Heart right ventricle (tissue), 16 donors: Measurements from ENCODE around the gene APPBP2. TPM values are rescaled to one million over a fixed set of nuclear protein-coding genes. Genes with fewer than 3 reads are reported as not detected.

Experiments used
- ATAC-seq, 8 donors: fragments of 200-7000 bp; cut with Tn5 transposase; one replicate each; pipeline ENCODE4 v1.9.1; 2020; ENCODE audit warnings: mild to moderate bottlenecking in 8 of 8, moderate library complexity in 8 of 8, moderate number of reproducible peaks in 1 of 8
- DNase-seq, 2 donors: peaks; one replicate each; pipeline ENCODE4 v3.0.0-alpha.2; 2020
- H3K27ac ChIP-seq, 10 donors: fragments of 200-600 bp; sonication (generic) in 2 of 10; one replicate each; pipeline versions ENCODE4 v1.5.0 to v1.8.0; 2020 to 2022; ENCODE audit warnings: mild to moderate bottlenecking in 3 of 10
- H3K27me3 ChIP-seq, 7 donors: fragments of 200-600 bp; one replicate each; pipeline ENCODE4 v1.8.0; 2021 to 2022; ENCODE audit warnings: mild to moderate bottlenecking in 2 of 7
- H3K36me3 ChIP-seq, 9 donors: fragments of 200-600 bp; sonication (generic) in 1 of 9; one replicate each; pipeline versions ENCODE4 v1.5.0 to v1.8.0; 2020 to 2022; ENCODE audit warnings: mild to moderate bottlenecking in 2 of 9
- H3K4me1 ChIP-seq, 9 donors: fragments of 200-600 bp; sonication (generic) in 1 of 9; one replicate each; pipeline versions ENCODE4 v1.5.0 to v1.8.0; 2020 to 2022; ENCODE audit warnings: mild to moderate bottlenecking in 4 of 9
- H3K4me3 ChIP-seq, 10 donors: fragments of 200-600 bp; sonication (generic) in 2 of 10; one replicate each; pipeline versions ENCODE4 v1.5.0 to v1.8.0; 2020 to 2022; ENCODE audit warnings: mild to moderate bottlenecking in 7 of 10, moderate library complexity in 2 of 10
- H3K9me3 ChIP-seq, 11 donors: fragments of 200-600 bp in 10 of 11; sonication (generic) in 2 of 11; one replicate each; pipeline versions ENCODE4 v1.5.0 to v1.8.0; 2013 to 2022; ENCODE audit warnings: mild to moderate bottlenecking in 2 of 11, control low read depth in 1 of 11, moderate library complexity in 1 of 11
- CTCF ChIP-seq, 9 donors: fragments of 200-600 bp; sonication (generic) in 2 of 9; IDR thresholded peaks; one replicate each; pipeline versions ENCODE4 v1.5.0 to v1.8.0; 2021 to 2022; ENCODE audit warnings: antibody characterized with exemption in 9 of 9, mild to moderate bottlenecking in 5 of 9, moderate library complexity in 1 of 9
- WGBS, 2 donors: extraction: QIAGEN DNeasy Blood & Tissue Kit; methylation state at CpG; one replicate each; pipeline ENCODE4 v1.1.7; 2013; ENCODE audit warnings: inconsistent platforms in 1 of 2; 5-methylcytosine and 5-hydroxymethylcytosine counted together
- intact Hi-C, 10 donors: fragments of 100-400 bp; cut with DNase I; formaldehyde crosslinking; loops; one replicate each; pipeline versions ENCODE4 v1.11.1 to v1.14.2; 2022
- polyA plus RNA-seq, 2 donors: library from polyadenylated mRNA; stranded (reverse); fragments of 200-250 nt; gene quantifications; one replicate each; pipeline ENCODE4 v1.2.3, GENCODE V29; 2013
- total RNA-seq, 10 donors: library from RNA; stranded (reverse); fragmentation: NEBNext Ultra II Directional in 3 of 10; extraction: Animal tissue kit (Norgen Biotek cat#: 25700) in 3 of 10; gene quantifications; one replicate each; pipeline versions ENCODE4 v1.2.1 to v1.2.4, GENCODE V29; 2021 to 2023
- donor health status: Arrhythmogenic right ventricular cardiomyopathy.
- donor health status: ischemic (EF 13 %, LVEDD 7.1; RV severe dilation, severe dysfunction).
- donor health status: healthy with polysubstance abuse.
- donor health status: DM: no; HTN: yes; CAD: no.
- donor health status: DM: no; HTN: no; CAD: no.
- donor health status: ischemic (EF 25% LVEDD 6.9; RV normal size, moderate dysfunction).
- donor health status: ischemic (EF 25% LVEDD 5.7; RV mildly dilated, moderate dysfunction).
- donor health status: healthy.
- donor health status: DM: yes; HTN: yes; CAD: no.
- donor health status: Ischemic cardiomyopathy.
- donor health status: ischemic (EF 35%, LVEDD 5.7; RV mildly dilated, moderate dysfunction).
- donor health status: nonischemic (EF 11% LVEDD 7.7; RV severe dilation, severe dysfunction).
- donor health status: DM: yes; HTN: yes; CAD: no.
- donor health status: PGD.
- donor health status: ischemic (EF 29% LVEDD 5.4; RV normal size, mild dysfunction).
- donor health status: nonischemic (EF 23%, LVEDD 6.1; RV moderate dilation, normal function).

Gene APPBP2
- total and polyA plus RNA-seq, 12 donors = 4.6 to 22.8 (median 17.2) TPM

- no peaks in the 10 kb centered on the region for H3K4me1 ChIP-seq
- 88 to 91% methylated on average over 2 of the region's 2 CpGs for WGBS, 2 donors
- DNase-seq (no peak), ATAC-seq (no peak)
- no peaks in the 10 kb centered on the region for H3K27me3 ChIP-seq
- H3K4me3 ChIP-seq = no peak overlapping the region
- no peaks in the 10 kb centered on the region for H3K36me3 ChIP-seq
- no peaks in the 10 kb centered on the region for H3K9me3 ChIP-seq
- intact Hi-C loops = no loop called here
- TF ChIP-seq CTCF (IDR thresholded peaks at IDR 0.05) = no peak
- no peak overlapping the region for H3K27ac ChIP-seq
Observed at GRCh38 chr17:60563743-60564142, 37.7 kb upstream of the APPBP2 start.

GRCh38 chr17:60562421-60562820 lies 36.4 kb upstream of the APPBP2 start:
- no peaks in the 10 kb centered on the region for H3K27me3 ChIP-seq
- no peak overlapping the region for H3K4me3 ChIP-seq
- no peaks in the 10 kb centered on the region for H3K4me1 ChIP-seq
- intact Hi-C loops = no loop called here
- H3K27ac ChIP-seq = no peak overlapping the region
- TF ChIP-seq CTCF (IDR thresholded peaks at IDR 0.05) = no peak
- ATAC-seq (no peak), DNase-seq (no peak)
- 76 to 80% methylated on average over 3 of the region's 3 CpGs for WGBS, 2 donors
- H3K36me3 ChIP-seq = no peaks in the 10 kb centered on the region
- H3K9me3 ChIP-seq = peaks cover 0 to 4% (median 0%) of the 10 kb centered on the region in 11 donors

GRCh38 chr17:60560860-60561257 lies 34.8 kb upstream of the APPBP2 start:
- Histone ChIP-seq H3K27me3 (no peaks in the 10 kb centered on the region), H3K9me3 (peaks cover 0 to 4% (median 0%) of the 10 kb centered on the region in 11 donors), H3K27ac (no peak overlapping the region), H3K4me1 (no peaks in the 10 kb centered on the region), H3K36me3 (no peaks in the 10 kb centered on the region), H3K4me3 (no peak overlapping the region)
- TF ChIP-seq CTCF (IDR thresholded peaks at IDR 0.05) = no peak
- intact Hi-C loops = no loop called here
- no peak for DNase-seq
- WGBS, 2 donors = 82 to 83% methylated on average over 11 of the region's 11 CpGs
- ATAC-seq = no peak

- ATAC-seq (no peak), DNase-seq (no peak)
- H3K4me3 ChIP-seq = no peak overlapping the region
- H3K4me1 ChIP-seq = no peaks in the 10 kb centered on the region
- intact Hi-C loops = no loop called here
- H3K9me3 ChIP-seq = peaks cover 0 to 4% (median 0%) of the 10 kb centered on the region in 11 donors
- H3K27me3 ChIP-seq = no peaks in the 10 kb centered on the region
- no peaks in the 10 kb centered on the region for H3K36me3 ChIP-seq
- no peak overlapping the region for H3K27ac ChIP-seq
- WGBS, 2 donors = 88 to 91% methylated on average over 26 of the region's 26 CpGs
- no peak for TF ChIP-seq CTCF (IDR thresholded peaks at IDR 0.05)
Observed at GRCh38 chr17:60559995-60560859, 34.2 kb upstream of the APPBP2 start.
